ENCODE results near the gene DBH. TPM values are rescaled to one million over a fixed set of nuclear protein-coding genes. Genes with fewer than 3 reads are reported as not detected.

The DBH gene
- not detected for total RNA-seq
- long read RNA-seq, partial matches to known transcripts, result 0 of 1 reads
- long read RNA-seq, other reads (novel, unspliced or antisense), result 1 of 1 reads

DNA sequence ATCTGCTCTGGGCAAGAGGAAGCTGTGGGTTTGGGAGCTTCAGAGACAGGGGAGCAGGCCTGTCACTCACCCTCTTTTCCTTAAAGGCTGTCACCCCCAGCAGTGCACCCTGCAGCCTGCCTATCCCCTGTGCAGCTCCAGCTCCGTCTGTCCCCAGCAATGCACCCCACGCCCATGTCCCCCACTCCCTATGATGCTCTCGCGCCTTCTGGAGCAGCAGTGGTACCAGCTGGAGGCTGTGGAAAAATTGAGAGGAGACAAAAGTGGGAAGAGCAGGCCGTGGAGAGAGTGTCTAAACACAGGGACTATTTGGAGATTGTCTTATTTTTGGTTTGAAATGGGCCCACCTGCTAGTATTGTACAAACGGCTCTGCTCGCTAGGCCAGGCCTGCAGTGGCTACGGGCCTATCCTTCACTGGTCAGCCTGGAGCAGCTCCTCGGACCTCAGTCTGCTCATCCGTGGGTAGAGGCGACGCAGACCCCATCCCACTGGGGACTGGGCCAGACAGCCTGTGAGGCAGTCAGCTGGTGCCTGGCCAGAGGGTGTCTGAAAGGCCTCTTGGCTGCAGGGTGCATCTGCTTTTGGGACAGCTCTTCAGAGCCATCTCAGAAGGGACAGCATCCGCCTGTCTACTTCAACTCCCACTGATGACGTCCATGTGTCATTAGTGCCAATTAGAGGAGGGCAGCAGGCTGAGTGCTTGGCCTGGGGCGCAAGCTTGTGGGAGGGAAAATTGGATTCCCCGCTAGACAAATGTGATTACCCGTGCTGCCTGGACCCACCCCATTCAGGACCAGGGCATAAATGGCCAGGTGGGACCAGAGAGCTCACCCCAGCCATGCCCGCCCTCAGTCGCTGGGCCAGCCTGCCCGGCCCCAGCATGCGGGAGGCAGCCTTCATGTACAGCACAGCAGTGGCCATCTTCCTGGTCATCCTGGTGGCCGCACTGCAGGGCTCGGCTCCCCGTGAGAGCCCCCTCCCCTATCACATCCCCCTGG is at the start of gene DBH:
Gene DBH (plus strand): TSS at position 831 of the 999 bp plus-strand sequence. CDS start 9 bp downstream, at position 840.
- ATAC-seq (no peak), DNase-seq (ENCODE audit: missing footprints) (peak; percentile 66)
- intact Hi-C loops (cut with DNase I), result no loop called here

DNA sequence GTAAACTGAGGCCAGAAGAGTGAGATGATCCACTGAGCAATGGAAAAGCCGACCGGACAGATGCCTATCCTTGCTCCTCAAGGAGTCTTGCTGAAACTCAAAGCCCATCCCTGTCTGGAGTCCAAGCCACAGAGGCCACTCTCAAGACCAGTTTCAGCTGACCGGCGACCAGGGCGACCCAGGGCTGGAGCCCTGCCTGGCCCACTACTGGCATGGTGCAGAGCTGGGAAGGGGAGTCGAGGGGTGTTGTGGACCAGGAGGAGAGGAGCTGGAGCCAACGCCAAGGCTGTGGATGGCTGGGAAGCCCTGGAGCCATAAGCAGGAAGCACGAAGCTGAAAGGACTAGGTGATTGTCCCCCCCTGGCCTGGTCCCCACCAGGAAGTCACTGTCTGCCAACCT is 49.1 kb upstream of the DBH start:
- intact Hi-C loops (cut with DNase I), result loop anchor here (10.0 kb wide), 1 partner anchor 138 kb away; no protein-coding TSS in a partner anchor
- DNase-seq (ENCODE audit: missing footprints), result peak; percentile 23
- ATAC-seq, result no peak

DNA sequence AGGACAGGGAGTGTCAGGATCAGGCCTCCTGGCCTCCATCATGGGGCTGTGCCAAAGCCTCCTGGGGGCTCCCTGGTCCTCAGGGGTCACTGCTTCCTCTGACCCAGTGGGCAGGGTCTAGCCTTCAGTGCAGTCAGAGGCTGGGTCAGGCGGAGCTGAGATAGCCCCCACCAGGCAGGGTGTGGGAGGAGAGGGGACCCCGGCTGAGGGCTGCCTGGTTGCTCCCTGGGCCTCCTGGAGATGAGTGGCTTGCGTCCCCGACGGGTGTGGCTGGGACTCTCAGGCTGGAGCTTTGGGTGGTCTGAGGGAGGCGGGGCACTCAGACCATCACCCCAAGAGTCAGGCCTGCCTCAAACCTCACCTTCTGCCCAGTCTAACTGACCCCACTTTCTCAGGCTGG is 48.7 kb upstream of the DBH start:
- ATAC-seq, result no peak
- intact Hi-C loops (cut with DNase I), result loop anchor here (10.0 kb wide), 1 partner anchor 137 kb away; no protein-coding TSS in a partner anchor
- peak; percentile 18 for DNase-seq (ENCODE audit: missing footprints)

DNA sequence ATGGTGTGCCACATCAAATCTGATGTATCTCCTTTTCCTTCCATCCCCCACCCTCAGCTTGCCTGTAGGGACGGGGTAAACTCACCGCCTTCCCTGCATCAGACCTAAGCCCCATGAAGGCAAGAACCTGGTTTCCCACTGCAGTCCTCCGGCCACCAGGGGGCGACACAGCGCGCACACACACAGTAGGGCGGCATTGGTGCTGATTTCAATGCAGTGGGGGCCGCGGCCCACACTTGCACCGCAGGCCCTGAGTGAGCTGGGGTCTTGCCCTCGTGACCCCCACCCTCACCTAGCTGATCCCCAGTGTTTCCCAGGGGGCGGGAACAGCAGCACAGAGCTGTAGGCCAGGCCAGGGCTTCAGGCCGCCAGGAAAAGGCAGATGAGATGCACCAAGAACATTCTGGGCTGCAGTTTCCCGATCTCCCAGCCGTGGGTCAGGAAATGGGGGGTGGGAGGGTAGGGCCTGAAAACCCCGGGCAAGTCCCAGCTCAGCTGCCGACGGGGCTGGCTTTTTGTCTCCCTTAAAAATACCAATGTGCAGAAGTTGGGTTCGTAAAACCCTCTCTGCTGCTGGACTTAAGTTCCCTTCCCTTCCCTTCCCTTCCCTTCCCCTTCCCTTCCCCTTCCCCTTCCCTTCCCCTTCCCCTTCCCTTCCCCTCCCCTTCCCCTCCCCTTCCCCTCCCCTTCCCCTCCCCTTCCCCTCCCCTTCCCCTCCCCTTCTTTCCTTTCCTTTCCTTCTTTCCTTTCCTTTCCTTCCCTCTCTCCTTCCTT is 46.5 kb upstream of the DBH start:
- no peak for ATAC-seq
- peak; percentile 35 for DNase-seq (ENCODE audit: missing footprints)
- intact Hi-C loops (cut with DNase I), result loop anchor here (10.0 kb wide), 1 partner anchor 135 kb away; no protein-coding TSS in a partner anchor

DNA sequence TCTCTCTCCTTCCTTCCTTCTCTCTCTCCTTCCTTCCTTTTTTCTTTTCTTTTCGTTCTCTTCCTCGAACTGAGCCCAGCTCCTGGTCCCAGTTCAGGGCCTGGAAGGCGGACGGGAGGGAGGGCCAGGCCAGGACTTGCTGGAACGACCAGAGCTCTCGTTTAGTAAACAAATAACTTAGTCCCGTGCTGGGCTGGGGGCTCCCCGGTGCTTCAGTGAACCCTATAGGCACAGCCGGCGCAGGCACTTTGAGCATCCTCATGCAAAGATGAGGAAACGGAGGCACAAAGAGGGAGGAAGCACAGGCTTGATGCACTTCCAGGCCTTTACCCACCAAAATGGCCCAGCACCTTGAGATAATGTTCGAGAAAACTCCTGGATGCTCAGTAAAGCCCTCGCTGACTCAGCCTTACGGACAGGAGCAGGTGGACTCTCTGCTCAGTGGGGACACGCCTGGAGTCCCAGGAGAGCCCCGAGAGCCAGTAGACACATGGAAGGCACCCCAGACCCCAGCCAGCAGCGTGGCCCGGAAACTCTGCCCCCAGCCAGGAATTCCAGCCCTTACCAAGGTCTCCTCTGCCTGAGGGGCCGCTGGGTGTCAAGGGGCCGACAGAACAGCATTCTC is 45.8 kb upstream of the DBH start:
- intact Hi-C loops (cut with DNase I), result no loop called here
- no peak for ATAC-seq
- peak; percentile 56 for DNase-seq (ENCODE audit: missing footprints)

DNA sequence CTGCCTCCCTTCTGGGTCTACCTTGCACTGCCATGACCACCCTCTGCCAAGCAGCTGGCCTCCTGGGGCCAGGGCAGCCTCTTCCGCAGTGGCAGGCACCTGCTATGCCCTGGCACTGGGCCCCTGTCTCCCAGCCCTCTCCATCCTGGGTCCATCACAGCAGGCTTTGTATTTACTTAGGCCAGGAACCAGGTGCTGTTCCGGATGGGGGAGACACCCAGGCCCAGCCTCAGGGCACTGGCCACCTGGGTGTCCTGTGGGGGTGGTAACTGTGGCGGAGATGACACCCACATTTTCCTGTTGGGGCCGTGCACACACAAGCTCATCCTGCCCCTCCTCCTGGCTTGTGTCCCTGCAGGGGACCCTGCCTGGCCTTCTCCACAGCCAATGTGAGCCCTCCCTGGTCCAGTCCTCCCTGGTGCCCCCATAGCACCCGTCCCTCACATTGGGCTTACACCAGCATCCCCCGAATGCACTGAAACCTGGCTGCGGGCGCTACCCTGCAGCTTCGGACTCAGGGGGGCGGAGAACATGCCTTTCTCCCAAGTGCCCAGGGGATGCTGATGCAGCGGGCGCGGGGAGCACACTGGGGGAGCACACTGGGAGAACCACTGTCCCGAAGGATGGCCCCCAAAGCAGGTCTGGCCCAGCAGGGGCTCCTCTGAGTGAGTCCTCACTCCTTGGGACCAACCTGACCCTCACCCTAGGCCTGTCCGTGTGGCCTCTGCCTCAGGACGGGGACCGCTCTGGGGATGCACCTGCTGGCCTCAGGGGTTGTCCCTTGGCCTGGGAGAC is 44.9 kb upstream of the DBH start:
- DNase-seq (ENCODE audit: missing footprints), result no peak
- ATAC-seq, result no peak
- intact Hi-C loops (cut with DNase I), result no loop called here

DNA sequence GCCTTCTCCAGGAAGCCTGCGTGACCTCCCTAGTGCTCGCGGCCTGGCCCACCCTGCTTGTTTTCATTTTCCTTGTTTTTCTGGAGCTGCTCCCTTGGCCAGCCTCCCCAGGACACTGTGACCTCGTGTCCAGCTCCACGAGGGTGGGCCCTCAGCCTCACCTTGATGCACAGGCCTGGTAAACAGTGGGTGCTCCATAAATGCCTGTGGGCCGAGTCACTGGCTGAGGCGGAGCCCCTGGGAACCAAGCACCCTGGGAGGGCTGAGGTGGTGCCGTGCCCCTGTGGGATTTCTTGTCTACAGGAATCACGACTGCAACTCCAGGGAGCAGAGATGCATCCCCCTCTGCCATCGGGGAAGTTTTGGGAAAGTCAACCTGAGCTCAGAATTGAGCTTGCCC is 44.2 kb upstream of the DBH start:
- no peak for ATAC-seq
- no peak for DNase-seq (ENCODE audit: missing footprints)

DNA sequence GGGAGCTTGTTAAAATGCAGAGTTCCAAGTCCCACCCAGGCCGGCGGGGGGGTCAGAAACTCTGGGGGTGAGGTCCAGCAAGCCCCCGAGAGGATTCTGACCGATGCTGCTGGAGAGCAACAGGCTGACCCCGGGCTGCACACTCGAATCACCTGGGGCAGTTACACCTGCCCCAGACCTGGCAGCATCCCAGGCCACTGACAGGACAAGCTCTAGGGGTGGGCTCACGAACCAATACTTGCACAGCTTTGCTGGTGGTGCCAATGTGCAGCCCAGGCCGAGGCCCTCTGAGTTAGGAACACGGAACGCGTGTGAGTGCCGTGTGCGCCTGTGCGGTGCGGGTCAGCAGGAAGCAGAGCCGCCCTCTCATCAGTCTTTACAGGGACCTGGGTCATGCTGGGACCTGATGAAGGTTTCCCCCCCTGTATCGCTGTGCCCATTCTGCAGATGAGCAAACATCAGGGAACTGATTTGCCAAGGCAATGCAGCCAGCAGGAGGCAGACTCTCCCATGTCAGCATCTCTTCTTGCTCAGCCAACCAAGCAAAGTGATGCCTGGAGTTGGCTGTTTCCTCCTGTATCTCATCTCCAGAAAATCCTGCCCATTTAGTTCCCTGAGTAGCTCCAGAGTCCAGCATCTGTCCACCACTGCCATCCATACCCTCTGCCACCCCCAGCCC is 43.3 kb upstream of the DBH start:
- DNase-seq (ENCODE audit: missing footprints) (no peak), ATAC-seq (no peak)
- intact Hi-C loops (cut with DNase I), result no loop called here

More for the DNA sequence above, 44.2 kb upstream of the DBH start:
- intact Hi-C loops (cut with DNase I), result no loop called here

DNA sequence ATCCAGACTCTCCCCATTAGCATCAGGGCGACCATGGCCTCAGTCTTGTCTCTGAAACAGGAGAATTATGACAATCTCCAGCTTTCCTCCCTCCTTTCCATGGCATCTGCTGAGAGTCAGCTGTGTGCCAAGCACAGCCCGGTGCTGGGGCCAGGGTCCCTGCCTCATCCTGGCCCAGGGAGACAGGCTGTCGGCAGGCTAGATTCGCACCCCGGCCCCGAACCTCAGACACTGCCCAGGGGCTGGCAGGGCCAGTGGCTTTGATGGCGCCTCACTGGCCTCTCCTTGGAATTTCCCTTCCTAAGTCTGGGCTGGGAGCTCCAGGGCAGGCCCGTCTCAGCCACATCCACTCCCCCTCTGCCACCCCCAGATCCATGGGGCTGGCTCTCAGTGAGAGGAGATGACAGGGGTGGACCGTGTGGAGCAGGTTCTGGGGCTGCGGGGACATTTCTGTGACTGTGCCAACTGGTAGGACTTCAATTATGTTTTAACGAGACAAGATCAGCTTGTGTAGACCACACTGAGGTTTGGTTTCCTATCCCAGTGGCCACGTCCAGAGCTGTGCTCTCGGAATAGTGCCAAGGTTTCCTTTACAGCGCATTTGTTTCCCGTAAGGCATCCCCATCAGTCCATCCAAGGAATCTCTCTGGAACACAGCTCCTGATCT is 42.4 kb upstream of the DBH start:
- ATAC-seq, result no peak
- intact Hi-C loops (cut with DNase I), result no loop called here
- no peak for DNase-seq (ENCODE audit: missing footprints)

DNA sequence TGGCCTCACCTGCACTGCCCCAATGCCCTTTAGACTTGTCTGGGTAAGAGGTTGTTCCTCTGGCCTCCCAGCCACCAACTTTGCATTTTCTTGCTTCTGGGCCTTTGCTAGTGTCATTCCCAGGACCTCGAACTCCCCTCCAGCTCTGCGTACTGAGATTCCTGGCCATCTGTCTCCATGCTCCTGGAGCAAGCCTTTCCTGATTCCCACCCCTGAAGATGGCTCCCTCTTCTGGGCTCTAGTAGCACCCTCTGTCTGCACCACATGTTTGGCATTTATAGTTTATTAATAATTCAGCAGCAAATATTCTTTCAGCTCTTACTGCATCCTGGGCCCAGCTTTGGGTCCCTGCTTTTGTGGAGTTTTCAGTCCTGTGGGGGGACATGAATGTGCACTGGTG is 41.9 kb upstream of the DBH start:
- intact Hi-C loops (cut with DNase I), result no loop called here
- ATAC-seq (no peak), DNase-seq (ENCODE audit: missing footprints) (no peak)

DNA sequence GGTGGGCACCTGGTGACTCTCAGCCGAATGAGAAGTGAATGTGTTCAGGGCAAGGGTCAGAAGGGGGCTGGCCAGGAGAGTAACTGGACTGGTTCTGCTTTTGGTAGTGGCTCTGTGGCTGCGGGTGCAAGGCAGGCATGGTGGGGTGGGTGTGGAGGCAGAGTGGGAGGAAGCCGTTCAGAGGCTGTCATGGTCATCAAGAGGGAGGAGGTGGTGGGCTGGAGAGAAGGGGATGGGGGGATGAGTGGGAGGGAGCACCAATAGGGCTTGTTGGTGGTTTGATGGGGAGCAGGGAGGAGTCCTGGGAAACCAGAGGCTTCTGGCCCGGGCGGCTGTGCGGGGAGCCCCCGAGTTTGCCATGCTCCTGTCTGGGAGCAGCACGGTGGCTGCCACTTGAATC is 40.3 kb upstream of the DBH start:
- DNase-seq (ENCODE audit: missing footprints), result no peak
- ATAC-seq, result no peak
- intact Hi-C loops (cut with DNase I), result no loop called here

DNA sequence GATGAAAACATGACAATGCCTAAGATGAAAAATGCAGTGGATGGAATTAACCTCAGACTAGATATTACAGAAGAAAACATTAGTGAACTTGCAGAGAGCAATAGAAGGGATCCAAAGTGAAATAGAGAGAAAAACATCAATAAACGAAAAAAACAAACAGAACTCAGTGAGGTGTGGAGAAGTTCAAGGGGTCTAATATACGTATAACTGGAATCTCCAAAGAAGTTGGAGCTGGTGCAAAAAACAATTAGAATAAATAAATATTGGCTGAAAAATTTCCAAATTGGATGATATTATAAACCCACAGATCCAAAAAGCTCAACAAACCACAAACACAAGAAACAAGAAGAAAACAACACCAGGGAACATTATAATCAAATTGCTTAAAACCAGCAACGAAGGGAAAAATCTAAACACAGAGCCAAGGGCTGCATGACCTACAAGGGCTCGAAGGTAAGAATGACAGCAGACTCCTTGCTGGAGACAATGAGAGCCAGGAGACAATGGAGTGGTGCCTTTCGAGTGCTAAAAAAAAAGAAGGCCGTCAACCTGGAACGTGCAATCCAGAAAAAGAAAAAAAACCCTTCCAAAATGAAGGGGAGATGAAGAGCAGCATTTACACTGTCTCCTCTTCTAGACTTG is 38.7 kb upstream of the DBH start:
- ATAC-seq, result no peak
- DNase-seq (ENCODE audit: missing footprints), result no peak
- intact Hi-C loops (cut with DNase I), result no loop called here

DNA sequence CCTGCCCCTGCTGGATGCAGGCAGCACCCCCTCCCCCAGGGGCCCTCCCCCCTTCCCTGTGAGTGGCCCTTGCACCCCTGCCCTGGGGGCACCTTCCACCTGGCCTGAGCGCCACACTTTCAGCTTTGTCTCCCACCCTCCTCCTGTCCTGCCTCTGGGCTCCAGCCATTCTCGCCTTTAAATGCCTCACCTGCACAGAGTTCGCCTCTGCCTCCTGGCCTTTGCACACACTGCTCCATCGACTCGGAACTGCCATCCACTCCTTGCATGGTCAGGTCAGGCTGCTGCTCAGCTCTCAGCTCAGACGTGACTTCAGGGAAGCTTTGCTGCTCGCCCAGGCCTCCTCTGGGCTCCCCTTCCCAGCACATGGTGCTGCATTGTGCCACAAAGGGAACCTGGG is 37.2 kb upstream of the DBH start:
- peak; percentile 31 for DNase-seq (ENCODE audit: missing footprints)
- ATAC-seq, result no peak
- intact Hi-C loops (cut with DNase I), result no loop called here

DNA sequence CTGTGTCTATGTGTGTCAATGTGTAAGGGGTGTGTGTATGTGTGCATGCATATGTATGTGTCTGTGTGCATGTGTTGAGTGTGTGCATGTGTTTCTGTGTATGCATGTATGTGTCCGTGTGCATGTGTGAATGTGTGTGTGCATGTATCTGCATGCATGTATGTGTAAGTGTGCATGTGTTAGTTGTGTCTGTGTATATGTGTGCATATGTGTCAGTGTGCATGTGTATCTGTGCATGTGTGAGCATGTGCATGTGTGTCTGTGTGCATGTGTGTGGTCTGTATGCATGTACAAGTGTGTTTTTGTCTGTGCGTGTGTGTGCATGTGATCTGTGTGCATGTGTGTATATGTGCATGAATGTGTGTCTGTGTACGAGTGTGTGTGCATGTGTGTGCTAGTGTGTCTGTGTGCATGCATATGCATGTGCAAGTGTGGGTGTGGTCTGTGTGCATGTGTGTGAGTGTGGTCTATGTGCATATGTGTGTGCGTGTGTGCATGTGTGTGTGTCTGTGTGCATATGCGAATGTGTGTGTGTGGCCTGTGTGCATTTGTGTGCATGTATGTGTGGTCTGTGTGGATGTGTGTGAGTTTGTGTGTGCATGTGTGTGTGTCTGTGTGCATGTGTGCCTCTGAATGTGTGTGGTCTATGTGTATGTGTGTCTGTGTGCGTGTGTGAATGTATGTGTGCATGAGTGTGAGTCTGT is 36.5 kb upstream of the DBH start:
- ATAC-seq (peak; percentile 23), DNase-seq (ENCODE audit: missing footprints) (peak; percentile 4)
- intact Hi-C loops (cut with DNase I), result no loop called here

DNA sequence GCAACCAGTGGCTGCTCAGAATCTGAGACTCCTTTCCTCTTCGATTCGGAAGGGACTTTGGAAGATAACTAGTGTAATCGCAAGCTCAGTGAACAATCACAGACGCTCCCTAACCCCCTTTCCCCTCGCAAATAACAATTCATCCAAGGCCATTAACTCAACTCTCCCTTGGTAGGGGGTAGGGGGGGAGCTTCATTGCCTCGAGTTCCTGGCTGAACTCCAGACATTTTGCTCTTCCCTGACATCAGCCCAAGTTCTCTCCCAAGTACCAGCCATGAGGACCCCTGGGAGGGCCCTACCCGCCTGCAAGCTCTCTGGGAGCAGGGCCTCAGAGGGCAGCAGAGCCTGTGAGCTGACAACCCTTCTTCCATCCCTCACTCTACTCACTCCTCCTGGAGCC is 35.4 kb upstream of the DBH start:
- ATAC-seq (no peak), DNase-seq (ENCODE audit: missing footprints) (peak; percentile 2)
- intact Hi-C loops (cut with DNase I), result no loop called here

DNA sequence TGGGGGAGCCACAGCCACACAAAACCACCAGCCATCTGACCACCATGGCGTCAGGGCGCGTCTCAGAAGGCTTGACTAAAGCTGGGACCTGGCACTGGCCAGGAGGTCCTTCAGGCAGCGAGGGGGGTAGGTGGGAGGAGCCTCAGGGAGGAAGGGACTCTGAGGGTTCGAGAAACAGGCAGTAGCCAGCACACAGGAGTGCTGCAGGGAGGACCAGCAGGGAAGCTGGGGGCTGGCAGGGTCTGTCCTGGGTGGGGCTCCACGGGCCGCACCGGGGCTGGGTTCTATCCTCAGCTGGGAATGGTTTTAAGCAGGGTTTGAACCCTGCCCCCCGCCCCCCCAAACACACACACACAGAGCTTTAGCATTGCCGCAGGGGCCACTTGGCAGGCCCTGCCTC is 34.4 kb upstream of the DBH start:
- intact Hi-C loops (cut with DNase I), result no loop called here
- DNase-seq (ENCODE audit: missing footprints), result peak; percentile 34

More for the DNA sequence above, 34.4 kb upstream of the DBH start:
- ATAC-seq, result no peak
